Activated CD8-positive, alpha-beta memory T cell treated with anti-CD3 and anti-CD28 coated beads for 36 hours (primary cell): Measurements from ENCODE around the gene SNX9. TPM values are rescaled to one million over a fixed set of nuclear protein-coding genes. Genes with fewer than 3 reads are reported as not detected.
"Not testable (repeated sequence)": the region's sequence is repeated elsewhere in the genome, so short reads cannot be mapped to it uniquely, and the experiment has no call there.

Source experiments
- CTCF ChIA-PET: fragments of 350-600 bp; sonication (Branson Sonifier 250); formaldehyde crosslinking; loops from one replicate; lab custom pipeline; 2021; ENCODE audit warnings: antibody characterized with exemption; lab: Charles Lee
- POLR2A ChIA-PET: fragments of 350-600 bp; sonication (Branson Sonifier 250); formaldehyde crosslinking; loops from one replicate; lab custom pipeline; 2021; ENCODE audit warnings: antibody characterized with exemption; lab: Charles Lee
- total RNA-seq, 2 experiments: library from RNA; stranded (reverse); gene quantifications; one replicate each; pipeline ENCODE4 v1.2.3, GENCODE V29; 2021

The SNX9 gene
- total RNA-seq, 2 experiments from 2014 or later, result 72.2 to 76.4 TPM

DNA sequence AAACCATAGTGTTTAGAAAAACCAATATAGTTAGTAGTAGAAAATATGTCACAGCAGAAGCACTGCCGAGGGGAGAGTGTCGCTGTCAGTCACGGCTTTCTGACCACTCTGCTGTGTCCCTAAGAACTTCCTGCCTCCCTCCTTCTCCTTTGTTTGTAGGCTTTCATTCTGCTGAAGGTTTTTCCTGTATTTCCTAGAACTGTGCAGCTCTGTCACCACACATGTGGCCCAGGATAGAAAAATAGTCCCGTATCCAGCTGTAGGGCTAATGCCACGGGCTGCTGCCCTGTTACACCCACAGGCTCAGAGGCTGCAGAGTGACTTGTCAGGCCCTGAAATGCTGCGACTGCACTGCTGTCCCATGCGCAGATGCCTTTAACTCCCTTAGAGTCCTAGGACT lies 106.0 kb downstream of the SNX9 start:
- POLR2A ChIA-PET, result no interaction called here

DNA sequence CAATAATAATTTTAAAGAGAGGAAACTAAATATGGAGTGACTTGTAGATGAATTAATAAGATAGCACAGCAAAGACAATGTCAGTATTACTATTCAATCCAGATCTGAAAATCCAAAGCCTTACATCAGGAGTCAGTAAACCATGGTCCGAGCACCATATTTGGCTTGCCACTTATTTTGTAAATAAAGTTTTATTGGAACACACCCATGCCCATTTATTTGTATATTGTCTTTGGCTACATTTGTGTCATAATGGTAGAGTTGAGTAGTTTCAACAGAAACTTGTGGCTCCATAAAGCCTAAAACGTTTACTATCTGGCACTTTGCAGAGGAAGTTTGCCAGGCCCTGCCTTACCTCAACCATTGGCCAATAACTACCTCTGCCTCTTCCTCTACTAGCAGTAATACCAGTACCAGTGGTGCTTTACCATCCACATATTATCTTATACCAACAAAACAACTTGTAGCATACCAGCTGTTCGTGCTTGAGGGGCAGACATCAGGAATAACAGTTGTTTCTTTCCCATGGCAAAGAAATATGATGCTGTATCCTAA lies 106.8 kb downstream of the SNX9 start:
- ChIA-PET POLR2A (no interaction called here), CTCF (no interaction called here)

More for the DNA sequence above, 106.0 kb downstream of the SNX9 start:
- CTCF ChIA-PET, result no interaction called here

GRCh38 chr6:157935786-157936185 lies 112.7 kb downstream of the SNX9 start:
- ChIA-PET CTCF (no interaction called here), POLR2A (no interaction called here)

DNA sequence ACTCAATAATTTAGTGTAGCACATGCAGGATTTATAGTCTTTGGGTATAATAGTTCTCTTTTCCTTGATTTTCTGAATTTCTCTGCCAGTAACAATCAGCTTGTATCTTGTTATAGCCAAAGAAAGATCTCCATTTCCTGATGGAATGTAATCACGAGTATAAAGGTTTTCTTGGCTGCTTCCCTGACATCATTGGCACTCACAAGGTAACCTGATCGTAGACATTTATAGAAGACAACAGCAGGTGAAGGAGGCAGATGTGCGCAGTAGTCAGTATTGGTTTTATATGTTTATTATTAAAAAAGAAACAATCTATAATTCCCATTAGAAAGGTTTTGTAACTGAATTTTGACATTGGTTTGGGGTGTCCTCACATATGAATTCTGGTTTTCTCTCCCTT lies 114.3 kb downstream of the SNX9 start:
- POLR2A ChIA-PET, result no interaction called here
- CTCF ChIA-PET, result no interaction called here

DNA sequence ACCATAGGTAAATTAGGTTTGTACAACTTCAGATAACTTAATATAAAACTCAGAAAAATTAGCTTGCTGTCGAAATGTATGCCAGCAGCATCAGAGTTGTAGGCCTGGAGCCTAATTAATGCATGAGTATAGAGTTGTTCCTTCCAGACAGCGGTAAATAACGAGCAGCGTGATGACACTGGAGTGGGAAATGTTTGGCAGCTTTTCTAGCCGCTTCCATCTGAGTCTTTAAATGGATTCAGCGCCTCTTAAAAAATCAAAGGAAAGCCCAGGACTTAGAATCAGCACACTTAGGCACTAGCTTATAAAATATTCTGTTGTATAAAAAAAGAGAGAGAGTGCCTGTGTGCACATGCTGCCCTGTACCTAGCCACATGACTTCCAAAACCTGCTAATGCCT lies 114.9 kb downstream of the SNX9 start:
- CTCF ChIA-PET, result interaction anchor here (1.6 kb wide), 1 partner anchor 88 kb away, joined by 3 read pairs; no protein-coding TSS in a partner anchor
- POLR2A ChIA-PET, result no interaction called here

DNA sequence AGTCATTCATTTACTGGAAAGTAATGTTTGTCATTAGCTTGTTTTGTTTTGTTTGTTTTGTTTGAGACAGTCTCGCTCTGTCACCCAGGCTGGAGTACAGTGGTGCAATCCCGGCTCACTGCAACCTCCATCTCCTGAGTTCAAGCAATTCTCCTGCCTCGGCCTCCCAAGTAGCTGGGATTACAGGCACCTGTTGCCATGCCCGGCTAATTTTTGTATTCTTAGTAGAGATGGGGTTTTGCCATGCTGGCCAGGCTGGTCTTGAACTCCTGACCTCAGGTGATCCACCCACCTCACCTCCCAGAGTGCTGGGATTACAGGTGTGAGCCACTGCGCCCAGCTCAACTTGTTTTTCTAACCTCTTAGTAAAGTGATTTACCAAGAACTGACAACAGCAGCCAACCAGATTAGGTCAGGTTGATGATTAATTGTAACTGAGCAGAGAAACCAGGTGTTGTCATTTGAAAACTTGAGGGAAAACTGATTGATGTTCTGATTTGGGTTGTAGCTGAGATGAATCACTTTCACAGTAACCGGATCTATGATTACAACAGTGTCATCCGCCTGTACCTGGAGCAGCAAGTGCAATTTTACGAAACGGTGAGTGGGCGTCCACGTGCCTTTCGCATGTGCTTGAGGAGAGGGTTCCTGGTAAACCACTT lies 117.5 kb downstream of the SNX9 start:
- POLR2A ChIA-PET, result interaction anchor here (1.2 kb wide), 1 partner anchor 32 kb away, joined by 3 read pairs; no protein-coding TSS in a partner anchor
- CTCF ChIA-PET, result interaction anchor here (0.5 to 1.4 kb wide), 4 partner anchors 10 to 214 kb away, joined by 3 to 4 read pairs (median 3); no protein-coding TSS in a partner anchor

GRCh38 chr6:157941101-157941863 lies 118.2 kb downstream of the SNX9 start:
- POLR2A ChIA-PET, result interaction anchor here (1.2 kb wide), 1 partner anchor 33 kb away, joined by 3 read pairs; no protein-coding TSS in a partner anchor
- CTCF ChIA-PET, result interaction anchor here (1.0 to 1.4 kb wide), 2 partner anchors 98 to 179 kb away, joined by 3 to 4 read pairs; no protein-coding TSS in a partner anchor

GRCh38 chr6:157942351-157942750 lies 119.3 kb downstream of the SNX9 start:
- ChIA-PET CTCF (no interaction called here), POLR2A (no interaction called here)

DNA sequence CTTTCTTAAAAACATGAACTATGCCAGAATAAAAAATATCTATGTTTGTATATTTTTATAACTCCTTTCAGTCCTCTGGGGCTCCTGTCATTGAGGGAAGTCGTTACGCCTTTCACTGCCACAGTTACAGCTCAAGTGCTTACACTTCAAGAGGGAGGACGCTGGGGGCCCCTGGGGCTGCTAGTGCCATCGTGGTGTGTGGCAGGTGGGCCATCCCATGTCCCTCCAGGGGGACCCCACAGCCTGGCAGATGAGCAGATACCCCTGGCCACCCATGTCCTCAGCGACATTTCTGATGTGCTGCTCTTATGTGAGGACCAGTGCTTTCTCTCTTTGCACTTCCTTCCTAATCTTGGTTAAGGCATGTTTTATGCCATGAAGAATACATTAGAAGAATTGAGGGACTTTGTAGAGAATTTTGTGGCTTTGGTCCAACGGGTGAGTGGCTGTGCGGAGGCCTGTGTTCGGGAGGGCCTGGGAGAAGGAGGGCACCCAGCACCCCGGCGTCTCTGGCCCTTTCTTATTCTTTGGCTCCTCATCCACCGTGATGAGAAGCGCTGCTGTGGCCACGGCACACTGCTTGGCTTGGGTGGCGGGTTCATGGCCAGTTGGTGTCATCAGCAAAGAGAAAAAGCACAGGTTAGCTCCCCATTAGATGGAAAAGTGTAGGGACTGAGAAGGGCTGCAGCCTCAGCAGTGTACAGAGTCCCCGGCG lies 120.4 kb downstream of the SNX9 start:
- POLR2A ChIA-PET, result no interaction called here
- CTCF ChIA-PET, result no interaction called here

DNA sequence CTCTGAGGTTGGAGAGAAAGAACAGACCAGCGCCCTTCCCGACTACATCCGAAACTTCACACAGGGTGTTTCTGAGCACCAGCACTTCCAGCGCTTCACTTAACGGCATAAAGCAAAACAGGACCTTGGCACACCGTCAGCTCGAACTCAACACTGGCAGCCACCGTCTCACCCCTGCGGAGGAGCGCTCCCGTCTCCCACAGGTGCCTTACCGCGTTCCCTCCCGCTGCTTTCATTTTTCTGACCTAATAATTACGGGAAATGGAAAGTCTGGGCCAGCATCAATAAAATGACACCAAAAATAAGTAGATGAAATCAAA lies 120.9 kb downstream of the SNX9 start:
- CTCF ChIA-PET, result no interaction called here
- POLR2A ChIA-PET, result no interaction called here

- ChIA-PET CTCF (interaction anchor here (0.9 to 1.0 kb wide), 2 partner anchors 83 to 188 kb away, joined by 3 read pairs; no protein-coding TSS in a partner anchor), POLR2A (no interaction called here)
These were observed 122.2 kb downstream of the SNX9 start for GRCh38 chr6:157944983-157945931.

GRCh38 chr6:157946053-157946617 lies 123.1 kb downstream of the SNX9 start:
- ChIA-PET POLR2A (no interaction called here), CTCF (interaction anchor here (0.9 kb wide), 1 partner anchor 125 kb away, joined by 3 read pairs; no protein-coding TSS in a partner anchor)

DNA sequence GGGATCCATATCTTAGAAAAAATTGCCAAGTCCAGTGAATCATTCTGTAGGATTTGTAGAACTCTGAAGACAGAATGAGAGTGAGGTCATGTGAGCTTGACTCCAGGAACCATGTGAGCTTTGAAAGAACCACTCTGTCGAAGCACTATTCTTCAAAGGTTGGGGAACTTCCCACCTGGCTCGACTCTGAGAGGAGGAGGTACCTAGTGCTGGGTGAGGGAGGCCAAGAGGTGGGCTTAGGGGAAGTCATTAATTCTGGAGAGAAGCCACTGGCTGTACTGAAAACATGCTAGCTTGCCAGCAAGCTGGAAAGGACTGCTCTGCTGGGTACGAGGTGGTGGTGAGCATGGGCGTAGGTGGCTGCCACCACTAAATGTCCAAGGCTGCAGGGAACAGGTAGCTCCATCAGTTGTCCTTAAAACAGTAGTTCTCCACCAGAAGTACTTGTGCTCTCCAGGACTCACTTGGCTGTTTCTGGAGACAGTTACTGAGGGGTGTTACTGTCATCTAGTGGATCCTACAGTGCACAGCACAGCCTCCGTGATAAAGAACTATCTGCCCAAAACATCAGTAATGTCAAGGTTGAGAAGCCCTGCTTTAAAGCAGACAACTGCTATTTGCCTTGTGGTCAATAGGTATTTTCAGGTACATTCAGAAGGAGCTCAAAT lies 124.0 kb downstream of the SNX9 start:
- POLR2A ChIA-PET, result interaction anchor here (1.2 kb wide), 1 partner anchor 35 kb away, joined by 5 read pairs; the partner anchor contains the start of gene SYNJ2

DNA sequence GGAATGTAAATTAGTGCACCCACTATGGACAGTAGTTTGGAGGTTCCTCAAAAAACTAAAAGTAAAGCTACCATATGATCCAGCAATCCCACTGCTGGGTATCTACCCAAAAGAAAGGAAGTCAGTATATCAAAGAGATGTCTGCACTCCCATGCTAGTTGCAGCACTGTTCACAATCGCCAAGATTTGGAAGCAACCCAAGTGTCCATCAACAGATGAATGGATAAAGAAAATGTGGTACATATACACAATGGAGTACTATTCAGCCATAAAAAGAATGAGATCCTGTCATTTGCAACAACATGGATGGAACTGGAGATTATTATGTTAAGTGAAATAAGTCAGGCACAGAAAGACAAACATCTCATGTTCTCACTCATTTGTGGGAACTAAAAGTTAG lies 127.9 kb downstream of the SNX9 start:
- CTCF ChIA-PET, POLR2A ChIA-PET: not testable (repeated sequence)

More for the DNA sequence above, 124.0 kb downstream of the SNX9 start:
- CTCF ChIA-PET, result interaction anchor here (0.9 kb wide), 1 partner anchor 124 kb away, joined by 3 read pairs; no protein-coding TSS in a partner anchor

- ChIA-PET POLR2A (no interaction called here), CTCF (no interaction called here)
These were observed 128.8 kb downstream of the SNX9 start for GRCh38 chr6:157951828-157952227.

DNA sequence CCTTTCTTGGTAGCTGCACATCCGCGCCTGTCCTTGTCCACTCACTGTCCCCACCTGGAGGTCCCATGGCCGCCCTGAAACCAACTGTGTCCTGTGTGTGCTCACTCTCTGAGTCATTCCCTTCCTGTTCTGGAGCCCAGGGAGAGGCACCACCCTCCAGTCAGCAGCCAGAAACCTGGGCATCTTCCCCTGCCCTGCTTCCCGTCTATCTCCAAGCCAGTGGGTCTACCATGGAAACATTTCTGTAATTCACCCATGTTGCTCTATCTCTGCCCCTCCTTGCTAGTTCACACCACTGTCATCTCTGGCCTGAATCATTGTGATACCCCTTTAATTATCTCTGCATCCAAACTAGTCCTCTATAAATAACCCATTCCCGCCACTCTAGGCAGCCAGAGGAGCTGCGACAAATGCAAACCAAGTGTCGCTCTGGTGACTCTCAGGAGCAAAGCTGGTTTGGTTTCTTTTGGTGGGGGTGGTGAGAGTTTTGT lies 129.9 kb downstream of the SNX9 start:
- ChIA-PET CTCF (no interaction called here), POLR2A (no interaction called here)

DNA sequence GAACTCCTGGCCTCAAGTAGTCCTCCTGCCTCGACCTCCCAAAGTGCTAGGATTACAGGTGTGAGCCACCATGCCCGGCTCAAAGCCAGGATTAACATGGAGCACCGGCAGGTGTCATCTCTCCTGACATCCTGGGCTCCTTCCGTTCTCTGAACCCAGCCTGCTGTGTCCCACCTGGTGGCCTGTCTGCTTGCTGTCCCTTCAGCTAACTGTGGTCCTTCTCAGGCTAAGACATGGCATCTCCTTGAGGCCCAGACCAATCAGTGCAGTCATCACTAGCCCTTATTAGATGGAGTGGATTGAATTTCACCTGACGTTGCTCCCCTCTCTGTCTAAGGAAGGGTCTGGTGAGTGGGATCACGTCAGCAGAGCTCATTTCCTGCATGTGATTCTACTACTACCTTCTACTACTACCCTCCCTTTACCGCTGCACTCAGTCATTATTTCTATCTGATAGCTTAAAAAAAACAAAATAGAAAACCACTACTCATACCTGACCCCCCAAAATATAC lies 130.6 kb downstream of the SNX9 start:
- CTCF ChIA-PET, result interaction anchor here (1.0 kb wide), 1 partner anchor 119 kb away, joined by 3 read pairs; no protein-coding TSS in a partner anchor
- POLR2A ChIA-PET, result no interaction called here
